OCI-M1 (cell line): Measurements from ENCODE around the gene EXOSC6.
A peak's percentile ranks its signal among the peaks of the same experiment; 100 is the strongest.
"Not testable (repeated sequence)": the region's sequence is repeated elsewhere in the genome, so short reads cannot be mapped to it uniquely, and the experiment has no call there.

Experiments used
- DNase-seq: peaks from one replicate; lab custom pipeline; 2025; lab: John Stamatoyannopoulos, UW

Gene EXOSC6

DNA sequence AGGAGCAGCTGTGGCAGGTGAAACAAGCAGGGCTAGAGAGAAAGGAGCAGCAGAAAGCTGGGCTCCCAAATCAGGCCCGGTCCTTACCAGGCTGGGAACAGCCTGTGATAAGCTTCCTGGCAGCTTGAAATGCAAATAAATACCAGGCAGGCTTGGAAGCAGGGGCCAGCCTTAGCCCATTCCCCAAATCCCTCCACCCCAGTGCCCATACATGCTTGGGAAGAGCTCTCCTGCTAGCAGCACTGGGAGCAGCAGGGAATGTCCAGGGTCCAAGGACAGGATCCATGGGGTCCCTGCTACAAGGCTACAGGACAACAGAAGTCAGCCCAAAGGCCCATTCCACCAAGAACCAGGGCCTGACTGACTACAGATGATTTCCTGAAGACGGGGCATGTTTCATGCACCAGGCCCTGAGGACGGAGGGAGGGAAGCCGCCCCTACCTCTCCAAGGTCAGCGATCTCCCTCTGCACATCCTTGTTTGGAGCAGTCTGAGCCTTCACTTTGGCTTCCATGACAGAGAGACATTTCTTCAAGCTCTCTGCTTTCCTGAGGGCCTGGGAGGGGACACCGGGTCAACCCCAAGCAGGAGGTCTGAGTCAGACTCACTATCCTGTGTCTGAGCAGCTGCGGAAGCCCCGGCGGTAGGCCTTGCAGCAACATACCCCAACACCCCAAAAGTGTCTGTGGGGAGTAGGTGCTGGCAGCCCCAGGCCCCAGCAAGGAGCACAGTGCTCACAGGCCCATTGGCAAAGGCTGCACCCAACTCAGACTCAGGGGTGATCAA lies 2.6 kb upstream of the EXOSC6 start:
- DNase-seq, result no peak

DNA sequence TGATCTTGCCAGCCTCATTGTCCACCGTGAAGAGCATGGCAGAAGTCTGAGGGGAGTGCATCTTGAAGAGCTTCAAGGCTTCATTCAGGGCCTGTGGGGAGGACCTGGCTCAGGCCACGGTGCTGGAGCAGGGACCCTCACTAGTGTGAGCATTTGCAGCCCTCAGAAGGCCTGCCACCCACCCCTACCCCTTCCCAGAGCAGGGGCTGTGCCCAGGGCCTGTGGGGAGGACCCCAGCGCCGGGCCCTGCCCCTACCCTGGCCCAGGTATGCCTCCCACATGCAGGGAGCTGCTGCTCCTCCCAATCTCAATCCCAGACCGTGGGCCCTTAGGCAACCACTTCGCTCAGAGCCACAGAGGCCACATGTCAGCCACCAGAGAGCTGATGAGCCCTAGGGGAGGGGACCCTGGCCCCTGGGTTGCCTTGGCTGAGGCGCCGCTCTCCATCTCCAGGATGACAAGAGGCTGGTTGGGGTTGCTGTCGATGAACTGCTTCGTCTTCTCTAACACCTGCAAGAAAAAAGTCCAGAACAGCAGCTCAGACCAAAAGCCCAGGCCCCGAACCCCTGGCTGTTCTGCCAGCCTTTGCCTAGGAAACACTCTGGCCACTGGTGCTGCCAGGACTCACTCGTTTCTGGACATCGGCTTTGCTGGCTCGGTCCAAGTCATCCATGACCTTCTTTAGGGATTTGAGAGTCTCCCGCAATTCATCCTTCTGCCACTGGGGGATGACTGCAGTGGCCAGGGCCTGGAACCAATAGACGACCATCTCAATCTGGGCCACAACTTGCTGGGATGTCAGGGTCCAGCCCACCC lies 1.8 kb upstream of the EXOSC6 start:
- peak; percentile 61 for DNase-seq

DNA sequence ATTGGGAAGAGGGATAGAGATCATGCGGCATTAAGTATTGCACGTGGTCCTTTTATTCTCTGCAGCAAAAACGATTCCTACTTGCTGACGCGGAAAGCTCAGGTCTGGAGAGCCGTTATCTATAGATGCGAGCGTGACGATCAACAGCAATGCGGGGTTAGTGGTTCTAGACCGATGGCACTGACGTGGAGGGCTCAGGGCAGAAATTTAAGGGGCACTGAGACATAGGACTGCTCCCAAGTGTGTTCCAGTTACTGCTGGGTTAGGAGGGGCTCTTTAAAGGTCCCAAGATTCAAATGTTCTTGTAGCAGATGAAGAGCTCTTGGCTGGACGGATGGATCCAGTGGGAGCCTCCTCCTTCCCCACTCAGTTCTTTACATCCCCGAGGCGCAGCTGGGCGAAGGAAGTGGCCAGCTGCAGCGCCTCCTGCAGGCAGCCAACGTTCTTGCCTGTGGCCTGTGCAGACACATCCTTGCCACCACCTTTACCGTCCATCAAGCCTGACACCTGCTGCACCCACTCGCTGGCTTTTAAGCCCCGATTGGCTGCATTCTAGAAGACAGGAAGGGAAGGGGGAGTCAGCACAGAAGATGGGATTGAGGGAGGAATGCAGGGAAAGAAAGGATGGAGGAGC lies 732 bp upstream of the EXOSC6 start:
- DNase-seq, result peak; percentile 59

DNA sequence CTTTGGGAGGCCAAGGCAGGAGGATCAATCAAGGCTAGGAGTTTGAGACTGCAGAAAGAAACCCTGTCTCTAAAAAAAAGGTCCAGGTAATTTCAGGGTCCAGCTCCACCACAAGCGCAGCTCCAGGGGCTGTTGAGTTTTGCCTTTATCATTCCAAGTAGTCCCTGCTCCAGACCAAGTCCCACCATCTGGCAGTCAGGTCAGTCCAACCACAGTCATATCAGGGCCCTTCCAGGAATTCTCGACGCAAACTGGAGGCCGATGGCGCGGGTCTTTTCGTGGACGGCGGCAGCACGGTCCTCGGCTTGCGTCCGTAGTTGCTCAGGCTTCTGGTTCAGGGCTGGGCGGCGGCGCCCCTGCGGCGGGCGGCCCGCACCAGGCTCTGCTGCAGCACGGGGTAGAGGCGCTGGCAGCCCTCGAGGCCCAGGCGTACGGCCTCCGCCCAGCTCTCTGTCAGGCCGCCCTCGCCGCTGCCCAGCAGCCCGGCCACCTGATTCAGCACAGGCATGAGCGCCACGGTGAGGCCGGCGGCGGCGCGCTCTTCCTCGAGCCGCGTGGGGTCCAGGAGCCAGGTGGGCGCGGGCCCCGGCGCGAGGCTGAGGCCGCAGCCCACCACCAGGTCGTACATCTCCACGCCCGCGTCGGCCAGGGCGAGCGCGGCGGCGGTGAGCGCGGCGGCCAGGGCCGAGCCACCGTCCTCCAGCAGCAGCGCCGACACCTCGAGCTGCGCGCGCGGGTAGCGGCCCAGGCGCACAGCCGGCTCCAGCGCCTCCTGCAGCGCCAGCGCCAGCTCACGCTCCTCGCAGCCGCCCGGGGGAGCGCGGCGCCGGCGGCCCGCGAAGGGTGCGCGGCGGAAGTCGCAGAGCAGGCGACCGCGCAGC lies 752 bp downstream of the EXOSC6 start:
- DNase-seq, result peak; percentile 84

DNA sequence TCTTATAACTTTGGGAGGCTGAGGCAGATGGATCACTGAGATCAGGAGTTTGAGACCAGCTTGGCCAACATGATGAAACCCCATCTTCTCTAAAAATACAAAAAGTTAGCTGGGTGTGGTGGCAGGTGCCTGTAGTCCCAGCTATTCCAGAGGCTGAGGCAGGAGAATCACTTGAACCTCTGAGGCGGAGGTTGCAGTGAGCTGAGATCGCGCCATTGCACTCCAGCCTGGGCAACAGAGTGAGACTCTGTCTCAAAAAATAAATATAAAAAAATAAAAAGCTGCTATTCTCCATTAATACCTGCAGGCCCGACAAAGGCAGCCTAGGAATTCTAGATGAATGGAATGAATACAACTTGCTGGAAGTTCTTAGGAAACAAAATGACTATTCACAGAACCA lies 2.0 kb downstream of the EXOSC6 start:
- not testable (repeated sequence) for DNase-seq

DNA sequence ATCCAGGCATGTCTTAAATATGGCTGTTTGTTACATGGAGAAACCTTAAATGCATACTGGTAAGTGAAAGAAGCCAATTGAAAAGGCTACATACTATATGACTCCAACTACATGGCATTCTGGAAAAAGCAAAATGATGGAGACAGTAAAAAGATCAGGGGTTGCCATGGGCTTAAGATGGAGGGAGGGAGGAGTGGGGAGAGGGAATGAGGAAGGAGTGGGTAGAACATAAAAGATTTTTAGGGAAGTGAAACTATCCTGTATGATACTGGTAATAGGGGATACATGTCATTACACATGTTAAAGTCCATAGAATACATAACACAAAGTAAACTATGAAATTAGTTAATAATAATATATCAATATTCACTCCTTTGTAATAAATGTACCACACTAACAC lies 13.0 kb downstream of the EXOSC6 start:
- DNase-seq, result not testable (repeated sequence)

DNA sequence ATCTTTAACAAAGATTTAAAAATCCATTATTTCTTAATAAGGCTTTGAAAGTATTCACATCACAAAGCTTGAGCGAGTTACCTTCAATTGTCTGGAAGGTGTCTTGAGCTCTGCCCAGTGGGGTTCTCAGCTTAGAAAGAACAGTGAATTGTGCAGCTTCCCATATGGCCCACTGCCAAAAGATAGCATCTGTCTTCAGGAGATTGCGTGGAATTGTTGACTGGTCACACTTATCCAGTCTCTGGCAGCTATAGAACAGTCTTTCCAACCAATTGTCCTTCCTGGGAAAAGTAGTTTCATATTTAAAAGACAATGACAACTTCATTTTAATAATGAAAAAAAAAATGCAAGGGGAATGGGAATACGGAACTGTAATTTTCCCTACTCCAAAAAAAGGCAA lies 19.9 kb downstream of the EXOSC6 start:
- DNase-seq, result not testable (repeated sequence)

DNA sequence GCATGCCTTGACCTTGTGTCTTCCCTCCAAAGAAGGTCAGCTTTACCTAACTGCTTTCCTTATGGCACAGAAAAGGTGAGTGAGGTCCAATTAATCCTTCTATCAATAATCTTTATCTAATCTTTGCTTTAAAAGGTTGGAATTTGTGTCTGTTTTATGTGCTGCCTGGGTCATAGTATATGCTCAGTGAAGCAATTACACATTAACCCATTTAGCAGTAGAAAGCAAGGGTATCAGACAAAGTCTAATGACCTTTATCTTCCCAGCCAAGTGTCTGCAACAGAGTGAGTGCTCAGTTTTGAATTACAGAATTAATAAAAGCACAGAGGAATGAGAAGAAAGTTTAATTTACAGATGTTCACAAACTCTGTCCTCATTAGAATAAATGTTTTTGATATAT lies 25.7 kb downstream of the EXOSC6 start:
- not testable (repeated sequence) for DNase-seq

DNA sequence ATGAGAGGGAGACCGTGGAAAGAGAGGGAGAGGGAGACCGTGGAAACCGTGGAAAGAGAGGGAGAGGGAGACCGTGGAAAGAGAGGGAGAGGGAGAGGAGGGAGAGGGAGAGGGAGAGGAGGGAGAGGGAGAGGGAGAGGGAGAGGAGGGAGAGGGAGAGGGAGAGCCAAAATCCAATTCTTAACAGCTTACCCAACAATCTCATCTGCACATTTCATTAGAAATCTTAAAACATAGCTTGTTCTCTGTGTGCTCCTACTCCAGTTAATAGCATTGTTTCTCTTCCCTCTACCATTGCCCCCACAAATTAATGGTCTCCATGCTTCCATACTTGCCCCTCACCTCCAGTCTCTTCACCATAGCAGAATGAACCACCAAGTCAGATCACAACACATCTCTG lies 26.3 kb downstream of the EXOSC6 start:
- DNase-seq, result not testable (repeated sequence)

DNA sequence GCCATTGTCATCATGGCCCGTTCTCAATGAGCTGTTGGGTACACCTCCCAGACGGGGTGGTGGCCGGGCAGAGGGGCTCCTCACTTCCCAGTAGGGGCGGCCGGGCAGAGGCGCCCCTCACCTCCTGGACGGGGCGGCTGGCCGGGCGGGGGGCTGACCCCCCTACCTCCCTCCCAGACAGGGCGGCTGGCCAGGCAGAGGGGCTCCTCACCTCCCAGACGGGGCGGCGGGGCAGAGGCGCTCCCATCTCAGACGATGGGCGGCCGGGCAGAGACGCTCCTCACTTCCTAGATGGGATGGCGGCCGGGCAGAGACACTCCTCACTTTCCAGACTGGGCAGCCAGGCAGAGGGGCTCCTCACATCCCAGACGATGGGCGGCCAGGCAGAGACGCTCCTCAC lies 27.1 kb downstream of the EXOSC6 start:
- DNase-seq, result not testable (repeated sequence)

DNA sequence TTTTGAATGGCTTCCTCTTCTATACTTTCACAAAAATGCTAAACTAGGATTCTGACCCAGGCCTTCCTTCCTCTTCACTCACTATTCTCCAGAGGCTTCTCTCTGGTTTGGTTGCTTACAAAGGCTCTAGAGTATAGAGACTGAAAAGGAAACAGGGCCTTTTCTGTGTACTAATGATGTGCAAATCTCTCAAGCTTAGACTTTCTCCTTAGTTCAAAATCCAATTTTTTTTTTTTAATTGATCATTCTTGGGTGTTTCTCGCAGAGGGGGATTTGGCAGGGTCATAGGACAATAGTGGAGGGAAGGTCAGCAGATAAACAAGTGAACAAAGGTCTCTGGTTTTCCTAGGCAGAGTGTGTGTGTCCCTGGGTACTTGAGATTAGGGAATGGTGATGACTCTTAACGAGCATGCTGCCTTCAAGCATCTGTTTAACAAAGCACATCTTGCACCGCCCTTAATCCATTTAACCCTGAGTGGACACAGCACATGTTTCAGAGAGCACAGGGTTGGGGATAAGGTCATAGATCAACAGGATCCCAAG lies 27.7 kb downstream of the EXOSC6 start:
- not testable (repeated sequence) for DNase-seq

DNA sequence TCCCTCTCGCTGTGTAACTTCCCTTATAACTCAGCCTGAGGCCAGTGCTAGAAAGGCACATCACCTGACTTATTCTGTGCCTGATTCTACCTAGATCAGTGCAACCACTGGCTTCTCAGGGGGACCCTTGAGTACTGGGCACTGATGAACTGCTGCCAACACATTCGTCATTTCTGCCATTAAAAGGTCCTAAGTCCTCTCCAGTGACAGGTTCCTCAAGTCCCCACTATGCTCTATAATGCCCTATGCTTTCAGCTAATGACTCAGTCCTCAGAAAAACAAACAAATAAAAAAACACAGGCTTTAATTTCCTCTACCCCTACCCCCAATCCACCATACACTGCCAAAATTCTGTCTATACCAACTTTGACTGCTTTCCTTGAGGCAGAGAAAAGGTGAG lies 28.5 kb downstream of the EXOSC6 start:
- not testable (repeated sequence) for DNase-seq

DNA sequence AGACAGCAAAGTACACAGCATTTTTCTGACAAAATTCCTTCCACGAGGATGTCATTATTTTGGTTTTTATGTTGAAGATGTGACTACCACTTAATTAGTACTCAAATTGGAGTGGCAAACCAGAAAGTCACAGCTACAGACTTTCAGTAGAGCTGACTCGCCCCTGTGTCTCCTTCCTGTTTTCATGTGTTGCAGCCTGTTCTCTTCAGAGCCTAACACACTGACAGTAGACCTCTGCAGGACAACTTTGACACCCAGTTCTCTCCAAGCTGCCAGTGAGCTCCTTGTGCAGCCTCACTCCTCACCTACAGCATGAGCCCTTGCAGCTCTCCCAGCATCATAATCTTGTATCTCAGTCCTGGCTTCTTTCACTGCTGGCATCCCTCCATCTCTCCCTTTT lies 29.2 kb downstream of the EXOSC6 start:
- DNase-seq, result not testable (repeated sequence)

DNA sequence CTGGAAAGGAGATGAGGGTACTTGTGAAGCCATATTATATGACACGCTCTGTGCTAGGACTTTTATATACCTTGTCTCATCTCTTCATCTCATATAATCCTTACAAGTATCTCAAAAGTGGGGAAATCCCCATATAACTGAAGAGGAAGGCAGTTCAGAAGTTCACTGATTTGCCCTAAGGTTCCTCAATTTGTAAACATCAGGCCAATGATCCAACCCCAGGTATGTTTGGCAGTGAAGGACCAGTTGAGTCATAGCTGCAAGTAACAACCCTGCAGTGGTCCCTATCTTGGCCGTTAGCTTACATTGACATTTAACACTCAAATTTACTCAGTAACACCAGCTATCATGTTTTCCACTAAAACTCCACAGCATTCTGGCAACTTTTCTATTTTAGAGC lies 33.2 kb downstream of the EXOSC6 start:
- DNase-seq, result not testable (repeated sequence)

DNA sequence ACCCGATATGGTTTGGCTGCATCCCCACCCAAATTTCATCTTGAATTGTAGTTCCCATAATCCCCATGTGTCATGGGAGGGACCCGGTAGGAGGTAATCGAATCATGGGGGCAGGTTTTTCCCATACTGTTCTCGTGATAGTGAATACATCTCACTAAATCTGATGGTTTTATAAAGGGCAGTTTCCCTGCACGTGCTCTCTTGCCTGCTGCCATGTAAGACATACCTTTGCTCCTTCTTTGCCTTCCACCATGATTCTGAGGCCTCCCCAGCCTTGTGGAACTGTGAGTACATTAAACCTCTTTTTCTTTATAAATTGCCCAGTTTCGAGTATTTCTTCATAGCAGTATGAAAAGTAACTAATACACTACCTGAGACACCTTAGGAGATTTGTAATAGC lies 45.4 kb downstream of the EXOSC6 start:
- not testable (repeated sequence) for DNase-seq

DNA sequence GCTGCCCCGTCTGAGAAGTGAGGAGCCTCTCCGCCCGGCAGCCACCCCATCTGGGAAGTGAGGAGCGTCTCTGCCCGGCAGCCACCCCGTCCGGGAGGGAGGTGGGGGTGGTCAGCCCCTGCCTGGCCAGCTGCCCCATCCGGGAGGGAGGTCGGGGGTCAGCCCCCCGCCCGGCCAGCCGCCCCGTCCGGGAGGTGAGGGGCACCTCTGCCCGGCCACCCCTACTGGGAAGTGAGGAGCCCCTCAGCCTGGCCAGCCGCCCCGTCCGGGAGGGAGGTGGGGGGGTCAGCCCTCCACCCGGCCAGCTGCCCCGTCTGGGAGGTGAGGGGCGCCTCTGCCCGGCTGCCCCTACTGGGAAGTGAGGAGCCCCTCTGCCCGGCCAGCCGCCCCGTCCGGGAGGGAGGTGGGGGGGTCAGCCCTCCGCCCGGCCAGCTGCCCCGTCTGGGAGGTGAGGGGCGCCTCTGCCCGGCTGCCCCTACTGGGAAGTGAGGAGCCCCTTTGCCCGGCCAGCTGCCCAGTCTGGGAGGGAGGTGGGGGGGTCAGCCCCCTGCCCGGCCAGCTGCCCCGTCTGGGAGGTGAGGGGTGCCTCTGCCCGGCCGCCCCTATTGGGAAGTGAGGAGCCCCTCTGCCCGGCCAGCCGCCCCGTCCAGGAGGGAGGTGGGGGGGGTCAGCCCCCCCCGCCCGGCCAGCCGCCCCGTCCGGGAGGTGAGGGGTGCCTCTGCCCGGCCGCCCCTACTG lies 46.9 kb downstream of the EXOSC6 start:
- DNase-seq, result not testable (repeated sequence)

DNA sequence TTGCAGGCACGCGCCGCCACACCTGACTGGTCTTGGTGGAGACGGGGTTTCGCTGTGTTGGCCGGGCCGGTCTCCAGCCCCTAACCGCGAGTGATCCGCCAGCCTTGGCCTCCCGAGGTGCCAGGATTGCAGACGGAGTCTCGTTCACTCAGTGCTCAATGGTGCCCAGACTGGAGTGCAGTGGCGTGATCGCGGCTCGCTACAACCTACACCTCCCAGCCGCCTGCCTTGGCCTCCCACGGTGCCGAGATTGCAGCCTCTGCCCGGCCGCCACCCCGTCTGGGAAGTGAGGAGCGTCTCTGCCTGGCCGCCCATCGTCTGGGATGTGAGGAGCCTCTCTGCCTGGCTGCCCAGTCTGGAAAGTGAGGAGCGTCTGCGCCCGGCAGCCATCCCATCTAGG lies 47.7 kb downstream of the EXOSC6 start:
- not testable (repeated sequence) for DNase-seq

DNA sequence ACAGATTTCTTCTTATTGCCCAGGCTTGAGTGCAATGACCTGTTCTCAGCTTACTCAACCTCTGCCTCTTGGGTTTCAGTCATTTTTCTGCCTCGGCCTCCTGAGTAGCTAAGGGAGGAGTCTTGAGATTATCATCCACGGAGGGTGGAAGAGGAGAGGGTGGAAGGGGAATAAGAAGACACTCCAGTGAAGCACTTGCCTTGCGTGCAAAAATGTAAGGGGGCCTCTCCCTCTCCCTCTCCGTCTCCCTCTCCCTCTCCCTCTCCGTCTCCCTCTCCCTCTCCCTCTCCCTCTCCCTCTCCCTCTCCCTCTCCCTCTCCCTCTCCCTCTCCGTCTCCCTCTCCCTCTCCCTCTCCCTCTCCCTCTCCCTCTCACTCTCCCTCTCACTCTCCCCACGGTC lies 48.2 kb downstream of the EXOSC6 start:
- DNase-seq, result not testable (repeated sequence)

DNA sequence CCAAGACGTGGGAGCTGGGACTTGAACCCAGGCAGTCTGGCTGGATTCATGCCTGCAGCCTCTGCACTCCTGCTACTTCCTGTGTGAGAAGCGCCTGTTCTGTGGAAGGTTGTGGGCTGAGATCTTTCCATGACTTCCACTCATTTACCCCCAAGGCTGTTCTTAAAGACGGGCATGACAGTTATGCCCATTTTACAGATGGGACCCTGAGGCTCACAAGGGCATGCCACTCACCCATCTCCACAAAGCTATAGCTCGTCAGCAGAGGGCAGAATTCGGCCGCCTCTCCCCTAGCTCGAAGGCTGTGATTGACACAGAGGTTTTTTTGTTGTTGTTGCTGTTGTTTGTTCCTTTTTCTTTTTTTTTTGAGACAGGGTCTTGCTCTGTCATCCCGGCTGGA lies 51.7 kb downstream of the EXOSC6 start:
- not testable (repeated sequence) for DNase-seq

DNA sequence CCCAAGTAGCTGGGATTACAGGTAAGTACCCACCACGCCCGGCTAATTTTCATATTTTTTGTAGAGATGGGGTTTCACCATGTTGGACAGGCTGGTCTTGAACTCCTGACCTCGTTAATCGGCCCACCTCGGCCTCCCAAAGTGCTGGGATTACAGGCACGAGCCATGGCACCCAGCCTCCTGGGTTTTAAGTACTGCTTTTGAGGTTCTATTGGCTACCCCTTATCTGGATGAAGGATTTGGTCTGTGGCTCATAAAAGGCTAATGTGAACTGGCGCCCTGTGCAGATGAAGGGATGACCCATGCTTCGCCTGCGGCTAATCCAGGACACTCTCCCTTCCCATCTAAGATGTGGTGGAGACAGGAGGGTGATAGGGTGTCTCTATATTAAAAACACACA lies 52.6 kb downstream of the EXOSC6 start:
- DNase-seq, result not testable (repeated sequence)

DNA sequence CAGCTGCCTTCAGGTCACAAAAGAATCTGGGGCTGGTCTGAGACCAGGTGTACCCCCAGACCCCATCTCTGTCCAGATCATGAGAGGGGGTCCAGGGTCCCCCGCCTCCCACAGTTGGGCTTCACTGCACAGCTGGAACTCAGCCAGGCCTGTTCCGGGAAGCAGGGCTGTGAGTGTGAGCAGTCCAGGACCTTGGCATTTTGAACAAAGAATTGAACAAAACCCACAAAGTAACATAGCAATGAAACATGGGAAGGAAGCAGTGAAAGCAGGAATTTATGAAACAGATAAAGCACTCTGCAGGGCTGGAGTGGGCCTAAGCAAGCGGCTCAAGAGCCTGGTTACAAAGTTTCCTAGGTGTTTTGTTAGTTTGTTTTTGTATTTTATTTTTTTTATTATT lies 53.1 kb downstream of the EXOSC6 start:
- not testable (repeated sequence) for DNase-seq
